Natural killer cell (primary cell): ENCODE results near the gene INPP5B. TPM values are rescaled to one million over a fixed set of nuclear protein-coding genes. Genes with fewer than 3 reads are reported as not detected.

Experiments
- ATAC-seq, 3 donors: fragments of 150-1000 bp in 2 of 3; fragments of 200-7000 bp in 1 of 3; cut with Tn5 transposase; 1 replicate in 1 of 3; 2 replicates in 2 of 3; pipeline ENCODE4 v1.10.0; 2021; ENCODE audit warnings: mild to moderate bottlenecking in 2 of 3, moderate library complexity in 2 of 3
- DNase-seq, 2 donors: peaks; one replicate each; pipeline versions ENCODE4 v3.0.0 to v3.0.0-alpha.2; 2013 to 2021; ENCODE audit warnings: mixed read lengths in 1 of 2
- H3K27ac ChIP-seq: one replicate; pipeline ENCODE4 v1.5.1; 2013; ENCODE audit warnings: mild to moderate bottlenecking, low read length
- H3K27me3 ChIP-seq: one replicate; pipeline ENCODE4 v1.6.1; 2013; ENCODE audit warnings: low read length; ENCODE audit not compliant: control insufficient read depth, insufficient read depth
- H3K36me3 ChIP-seq: one replicate; pipeline ENCODE4 v1.6.1; 2013; ENCODE audit warnings: low read length; ENCODE audit not compliant: control insufficient read depth, insufficient read depth
- H3K4me1 ChIP-seq: one replicate; pipeline ENCODE4 v1.6.1; 2013; ENCODE audit warnings: low read length; ENCODE audit not compliant: control insufficient read depth, insufficient read depth
- H3K4me3 ChIP-seq: one replicate; pipeline ENCODE4 v1.5.1; 2013; ENCODE audit warnings: low read length
- H3K9me3 ChIP-seq: one replicate; pipeline ENCODE4 v1.6.1; 2013; ENCODE audit warnings: low read length; ENCODE audit not compliant: control insufficient read depth, insufficient read depth
- H3K27ac Mint-ChIP-seq, 2 donors: one replicate each; pipeline ENCODE4 v1.8.0; 2022; ENCODE audit warnings: mild to moderate bottlenecking in 2 of 2, mixed read lengths in 2 of 2, moderate library complexity in 1 of 2
- H3K27me3 Mint-ChIP-seq, 2 donors: one replicate each; pipeline ENCODE4 v1.8.0; 2022; ENCODE audit warnings: low read depth in 2 of 2, mixed read lengths in 2 of 2
- H3K36me3 Mint-ChIP-seq: one replicate; pipeline ENCODE4 v1.8.0; 2022; ENCODE audit warnings: mixed read lengths
- H3K4me1 Mint-ChIP-seq, 2 donors: one replicate each; pipeline ENCODE4 v1.8.0; 2022; ENCODE audit warnings: mixed read lengths in 2 of 2
- H3K4me3 Mint-ChIP-seq: one replicate; pipeline ENCODE4 v1.8.0; 2022; ENCODE audit warnings: mild to moderate bottlenecking, moderate library complexity, mixed read lengths
- H3K9me3 Mint-ChIP-seq, 2 donors: one replicate each; pipeline ENCODE4 v1.8.0; 2022; ENCODE audit warnings: mixed read lengths in 2 of 2
- WGBS: methylation state at CpG from one replicate; pipeline ENCODE4 v1.1.7; 2013; ENCODE audit warnings: missing lambda C conversion rate; ENCODE audit not compliant: insufficient coverage; 5-methylcytosine and 5-hydroxymethylcytosine counted together
- intact Hi-C: fragments of 100-400 bp; cut with micrococcal nuclease; formaldehyde crosslinking; loops from one replicate; pipeline ENCODE4 v1.14.2; 2022
- total RNA-seq, 4 donors: library from RNA; stranded (reverse); fragments of 120-200 nt in 1 of 4; gene quantifications; one replicate each; pipeline versions ENCODE4 v1.2.3 to v1.2.4, GENCODE V29; 2013 to 2022
- TF ChIP-seq, protein P1 (sequence below): fragments of 200-600 bp; IDR thresholded peaks from one replicate; pipeline ENCODE4 v1.8.0; 2022; ENCODE audit warnings: antibody characterized with exemption

INPP5B gene
- total RNA-seq, 3 donors from 2014 or later (not counting 1 experiment from before 2014, with no cell fraction given): 34.0 to 66.2 (median 54.7) TPM

DNA sequence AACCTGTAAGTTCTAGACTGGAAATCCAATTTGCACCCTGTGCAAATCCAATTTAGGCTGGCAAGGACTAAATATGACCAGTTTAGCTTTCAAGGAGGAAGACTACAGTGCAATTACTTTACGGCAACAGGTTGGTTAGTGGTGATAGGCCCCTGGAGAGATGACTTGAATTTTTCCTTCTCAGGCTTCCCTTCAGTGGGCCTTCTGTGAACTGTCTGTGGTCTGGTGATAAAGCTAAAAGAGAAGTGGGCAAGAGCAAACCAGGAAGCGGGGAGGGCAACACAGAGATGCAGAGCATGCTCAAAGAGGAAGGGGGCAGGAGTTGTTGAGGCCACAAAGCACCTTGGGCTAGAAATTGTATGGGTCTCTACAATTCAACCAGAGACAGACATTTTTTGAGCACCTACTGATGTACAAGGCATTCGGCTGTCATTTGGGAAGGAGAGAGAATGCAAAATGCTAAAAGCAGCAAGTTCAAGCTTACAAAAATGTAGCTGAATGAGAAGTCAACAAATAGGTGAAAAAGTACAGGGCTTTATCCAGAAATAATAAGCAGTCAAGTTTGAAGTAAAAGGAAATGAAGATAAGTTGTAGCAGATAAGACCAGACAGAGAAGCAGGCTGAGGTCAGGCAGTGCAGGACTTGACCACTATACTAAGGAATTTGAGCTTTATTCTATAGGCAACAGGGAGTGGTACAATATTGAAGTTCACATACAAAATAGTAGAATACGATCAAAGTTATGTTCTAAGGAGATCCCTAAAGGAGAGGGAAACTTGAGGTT lies 23.9 kb downstream of the INPP5B start:
- Mint-ChIP-seq H3K27ac (peak overlapping the region; percentile 82 to 91), H3K9me3 (no peaks in the 10 kb centered on the region), H3K27me3 (no peaks in the 10 kb centered on the region), H3K36me3 (no peaks in the 10 kb centered on the region), H3K4me3 (peak overlapping the region; percentile 72), H3K4me1 (peaks cover 51 to 62% of the 10 kb centered on the region in 2 donors)
- DNase-seq (peak in 1 of 2 donors; percentile 17), ATAC-seq (peak; percentile 65 to 91 (median 78))
- WGBS: 30% methylated on average over 4 of the region's 4 CpGs
- no peaks in the 10 kb centered on the region for H3K36me3 ChIP-seq
- intact Hi-C loops: no loop called here
- no peak overlapping the region for H3K4me3 ChIP-seq
- no peaks in the 10 kb centered on the region for H3K27me3 ChIP-seq
- TF ChIP-seq, protein P1, sequence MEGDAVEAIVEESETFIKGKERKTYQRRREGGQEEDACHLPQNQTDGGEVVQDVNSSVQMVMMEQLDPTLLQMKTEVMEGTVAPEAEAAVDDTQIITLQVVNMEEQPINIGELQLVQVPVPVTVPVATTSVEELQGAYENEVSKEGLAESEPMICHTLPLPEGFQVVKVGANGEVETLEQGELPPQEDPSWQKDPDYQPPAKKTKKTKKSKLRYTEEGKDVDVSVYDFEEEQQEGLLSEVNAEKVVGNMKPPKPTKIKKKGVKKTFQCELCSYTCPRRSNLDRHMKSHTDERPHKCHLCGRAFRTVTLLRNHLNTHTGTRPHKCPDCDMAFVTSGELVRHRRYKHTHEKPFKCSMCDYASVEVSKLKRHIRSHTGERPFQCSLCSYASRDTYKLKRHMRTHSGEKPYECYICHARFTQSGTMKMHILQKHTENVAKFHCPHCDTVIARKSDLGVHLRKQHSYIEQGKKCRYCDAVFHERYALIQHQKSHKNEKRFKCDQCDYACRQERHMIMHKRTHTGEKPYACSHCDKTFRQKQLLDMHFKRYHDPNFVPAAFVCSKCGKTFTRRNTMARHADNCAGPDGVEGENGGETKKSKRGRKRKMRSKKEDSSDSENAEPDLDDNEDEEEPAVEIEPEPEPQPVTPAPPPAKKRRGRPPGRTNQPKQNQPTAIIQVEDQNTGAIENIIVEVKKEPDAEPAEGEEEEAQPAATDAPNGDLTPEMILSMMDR: no peak
- H3K9me3 ChIP-seq: no peaks in the 10 kb centered on the region
- peak overlapping the region; percentile 68 for H3K27ac ChIP-seq
- peaks cover 67% of the 10 kb centered on the region for H3K4me1 ChIP-seq

DNA sequence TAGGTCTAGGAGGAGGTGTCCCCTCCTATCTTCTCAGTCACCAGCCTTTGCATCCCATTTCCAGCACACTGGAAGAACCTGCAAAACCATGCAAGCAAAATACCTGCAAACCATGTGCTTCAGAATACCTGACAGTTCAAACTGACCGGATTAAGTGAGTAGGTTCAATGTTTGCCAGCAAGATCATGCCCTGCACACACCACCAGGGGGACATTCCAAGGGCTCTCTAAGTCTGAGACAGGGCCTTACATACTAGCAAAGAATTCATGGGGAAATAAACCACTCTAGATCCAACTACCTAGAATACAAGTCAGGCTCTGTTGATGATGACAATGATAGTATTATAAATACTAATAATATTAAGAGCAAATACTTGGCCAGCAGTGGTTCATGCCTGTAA lies 27.6 kb downstream of the INPP5B start:
- H3K36me3 ChIP-seq: no peaks in the 10 kb centered on the region
- no peak overlapping the region for H3K27ac ChIP-seq
- TF ChIP-seq, protein P1: peak; percentile 48
- ATAC-seq (peak in 2 of 3 donors; percentile 48 to 56), DNase-seq (peak in 1 of 2 donors; percentile 37)
- H3K27me3 ChIP-seq: no peaks in the 10 kb centered on the region
- Mint-ChIP-seq H3K36me3 (no peaks in the 10 kb centered on the region), H3K27ac (peak overlapping the region; percentile 3 to 4), H3K4me1 (peaks cover 41% of the 10 kb centered on the region in 2 donors), H3K4me3 (no peak overlapping the region), H3K27me3 (no peaks in the 10 kb centered on the region), H3K9me3 (no peaks in the 10 kb centered on the region)
- no peak overlapping the region for H3K4me3 ChIP-seq
- intact Hi-C loops: no loop called here
- no peaks in the 10 kb centered on the region for H3K9me3 ChIP-seq
- H3K4me1 ChIP-seq: peaks cover 37% of the 10 kb centered on the region
- WGBS: 65% methylated on average over 1 of the region's 1 CpG

DNA sequence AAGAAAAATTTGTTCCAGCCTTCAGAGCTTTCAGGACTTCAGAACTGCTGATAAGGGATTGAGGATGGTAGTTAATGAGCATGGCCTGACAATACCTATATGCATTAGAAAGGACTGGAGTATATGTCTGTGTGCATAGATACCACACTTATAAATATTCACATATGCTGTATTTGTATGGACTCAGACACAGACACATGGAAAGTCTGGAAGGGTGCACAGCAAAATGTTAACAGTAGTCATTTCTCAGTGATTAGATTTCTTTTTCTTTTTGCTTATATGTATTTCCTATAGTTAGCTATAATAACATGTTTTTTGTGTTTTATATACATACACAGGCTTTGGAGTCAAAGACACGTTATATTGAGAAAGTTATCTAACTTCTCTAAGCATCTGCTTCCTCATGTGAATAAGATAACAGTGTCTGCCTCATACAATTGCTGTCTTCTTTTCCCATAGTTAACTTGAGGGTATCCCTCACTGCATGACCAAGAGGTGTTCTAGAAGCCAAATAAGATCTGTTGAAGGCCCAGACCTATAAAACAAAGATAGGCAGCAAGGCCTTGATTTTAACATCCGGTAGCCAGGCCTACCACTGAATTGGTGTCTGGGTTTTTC lies 31.3 kb downstream of the INPP5B start:
- Mint-ChIP-seq H3K27ac (no peak overlapping the region), H3K4me3 (no peak overlapping the region), H3K9me3 (no peaks in the 10 kb centered on the region), H3K36me3 (no peaks in the 10 kb centered on the region), H3K4me1 (peaks cover 26 to 27% of the 10 kb centered on the region in 2 donors), H3K27me3 (no peaks in the 10 kb centered on the region)
- ATAC-seq (no peak), DNase-seq (no peak)
- peaks cover 3% of the 10 kb centered on the region for H3K36me3 ChIP-seq
- peaks cover 16% of the 10 kb centered on the region for H3K9me3 ChIP-seq
- peaks cover 9% of the 10 kb centered on the region for H3K4me1 ChIP-seq
- TF ChIP-seq, protein P1: no peak
- no peak overlapping the region for H3K4me3 ChIP-seq
- H3K27ac ChIP-seq: no peak overlapping the region
- H3K27me3 ChIP-seq: no peaks in the 10 kb centered on the region
- WGBS: 100% methylated on average over 1 of the region's 2 CpGs
- intact Hi-C loops: no loop called here
